K562 (cell line): ENCODE results near the gene CLSTN2.

Experiments used
- MTF1 ChIP-seq: fragments of 250-450 bp; sonication (Bioruptor Pico); IDR thresholded peaks from 2 replicates; pipeline ENCODE4 v1.9.0; 2021; ENCODE audit warnings: moderate library complexity, mild to moderate bottlenecking, inconsistent platforms, borderline replicate concordance
- PHB2 ChIP-seq: fragments of 450-650 bp; IDR thresholded peaks from 2 replicates; pipeline ENCODE4 v1.6.1; 2017; ENCODE audit warnings: low read depth
- TF ChIP-seq, protein P1 (sequence below): sonication (generic); formaldehyde crosslinking; IDR thresholded peaks from 2 replicates; pipeline ENCODE4 v1.9.0; 2022; ENCODE audit warnings: mild to moderate bottlenecking, missing genetic modification reagents
- TF ChIP-seq, protein P2 (sequence below): sonication (generic); formaldehyde crosslinking; IDR thresholded peaks from 2 replicates; pipeline ENCODE4 v1.9.0; 2022; ENCODE audit warnings: mild to moderate bottlenecking, missing genetic modification reagents

DNA sequence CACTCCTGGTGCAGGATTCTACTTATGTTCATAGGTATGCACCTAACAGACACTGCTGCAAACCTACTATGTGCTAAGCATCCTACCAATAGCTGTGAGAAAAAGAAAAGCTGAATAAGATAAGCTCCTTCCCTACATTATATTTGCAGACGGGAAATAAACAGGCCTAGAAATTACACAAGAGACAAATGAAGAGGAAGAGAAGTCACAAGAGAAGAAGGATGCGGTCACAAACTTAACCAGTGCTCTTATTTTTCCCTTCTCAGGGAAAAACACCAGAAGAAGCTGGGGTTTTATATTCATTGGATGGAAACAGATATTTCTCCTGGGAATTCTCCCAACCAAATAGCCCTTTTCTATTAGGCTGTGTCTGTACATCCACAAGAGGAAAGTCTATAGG lies 633.1 kb downstream of the CLSTN2 start:
- TF ChIP-seq, protein P1, sequence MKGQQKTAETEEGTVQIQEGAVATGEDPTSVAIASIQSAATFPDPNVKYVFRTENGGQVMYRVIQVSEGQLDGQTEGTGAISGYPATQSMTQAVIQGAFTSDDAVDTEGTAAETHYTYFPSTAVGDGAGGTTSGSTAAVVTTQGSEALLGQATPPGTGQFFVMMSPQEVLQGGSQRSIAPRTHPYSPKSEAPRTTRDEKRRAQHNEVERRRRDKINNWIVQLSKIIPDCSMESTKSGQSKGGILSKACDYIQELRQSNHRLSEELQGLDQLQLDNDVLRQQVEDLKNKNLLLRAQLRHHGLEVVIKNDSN (CRISPR knock-in tag), result no peak
- TF ChIP-seq, protein P2, sequence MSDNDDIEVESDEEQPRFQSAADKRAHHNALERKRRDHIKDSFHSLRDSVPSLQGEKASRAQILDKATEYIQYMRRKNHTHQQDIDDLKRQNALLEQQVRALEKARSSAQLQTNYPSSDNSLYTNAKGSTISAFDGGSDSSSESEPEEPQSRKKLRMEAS (CRISPR knock-in tag), result no peak
- no peak for TF ChIP-seq MTF1 (CRISPR knock-in tag)
- no peak for TF ChIP-seq PHB2
